Activated naive CD4-positive, alpha-beta T cell treated with anti-CD3 and anti-CD28 coated beads for 36 hours (primary cell): ENCODE data around the gene CABLES1. TPM values are rescaled to one million over a fixed set of nuclear protein-coding genes. Genes with fewer than 3 reads are reported as not detected.
"Not testable (repeated sequence)": the region's sequence is repeated elsewhere in the genome, so short reads cannot be mapped to it uniquely, and the experiment has no call there.

ENCODE experiments used
- CTCF ChIA-PET: fragments of 350-600 bp; sonication (Branson Sonifier 250); formaldehyde crosslinking; loops from one replicate; lab custom pipeline; 2021; ENCODE audit warnings: antibody characterized with exemption; lab: Charles Lee
- DNase-seq: peaks from one replicate; pipeline ENCODE4 v3.0.0-alpha.2; 2020
- H3K27ac Mint-ChIP-seq: one replicate; pipeline ENCODE4 v1.8.0; 2021; ENCODE audit warnings: mild to moderate bottlenecking, mixed read lengths
- H3K27me3 Mint-ChIP-seq: one replicate; pipeline ENCODE4 v1.8.0; 2021; ENCODE audit warnings: low read depth, mixed read lengths
- H3K36me3 Mint-ChIP-seq: one replicate; pipeline ENCODE4 v1.8.0; 2021; ENCODE audit warnings: low read depth, mixed read lengths
- H3K4me1 Mint-ChIP-seq: one replicate; pipeline ENCODE4 v1.8.0; 2021; ENCODE audit warnings: low read depth, mixed read lengths
- H3K4me3 Mint-ChIP-seq: one replicate; pipeline ENCODE4 v1.8.0; 2021; ENCODE audit warnings: mild to moderate bottlenecking, moderate library complexity, mixed read lengths
- H3K9me3 Mint-ChIP-seq: one replicate; pipeline ENCODE4 v1.8.0; 2021; ENCODE audit warnings: mixed read lengths
- intact Hi-C: fragments of 100-400 bp; cut with micrococcal nuclease; formaldehyde crosslinking; loops from one replicate; pipeline ENCODE4 v1.15.1; 2023
- total RNA-seq, 2 experiments: library from RNA; stranded (reverse); gene quantifications; one replicate each; pipeline ENCODE4 v1.2.3, GENCODE V29; 2021

The CABLES1 gene
- total RNA-seq, 2 experiments from 2014 or later = 0.12 to 0.38 TPM

DNA sequence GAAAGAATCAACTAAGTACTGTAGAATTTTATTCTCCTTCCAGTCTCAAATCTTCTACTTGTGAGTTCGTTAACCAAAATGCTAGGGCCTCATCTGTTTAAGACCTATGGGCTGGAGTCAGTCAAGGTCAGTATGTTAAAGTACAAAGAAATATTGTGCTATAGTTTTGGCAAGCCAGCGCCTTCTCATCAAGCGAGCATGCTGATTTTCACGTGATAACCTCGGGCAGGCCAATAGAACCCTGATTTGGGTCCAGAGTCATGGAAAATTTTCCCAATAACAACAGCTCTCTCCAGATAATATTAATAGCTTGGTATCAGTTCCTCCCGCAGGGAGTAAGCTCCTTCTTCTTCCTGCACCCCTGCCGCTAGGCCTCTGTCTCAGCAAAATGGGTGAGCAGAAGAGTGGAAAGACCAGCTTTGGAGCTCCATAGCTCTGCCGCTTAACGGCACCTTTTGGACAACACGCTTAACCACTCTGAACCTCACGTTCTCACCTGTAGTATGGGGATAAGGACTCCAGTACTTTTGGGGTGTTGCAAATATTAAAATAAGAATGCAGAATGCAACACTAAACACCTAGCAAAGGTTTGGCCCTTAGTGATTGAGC is 11.7 kb downstream of the CABLES1 start:
- Mint-ChIP-seq H3K9me3 (no peaks in the 10 kb centered on the region), H3K4me3 (no peak overlapping the region), H3K36me3 (no peaks in the 10 kb centered on the region), H3K4me1 (peaks cover 2% of the 10 kb centered on the region), H3K27ac (no peak overlapping the region), H3K27me3 (no peaks in the 10 kb centered on the region)
- intact Hi-C loops = no loop called here
- CTCF ChIA-PET = interaction anchor here (1.0 kb wide), 1 partner anchor 233 kb away, joined by 4 read pairs; no protein-coding TSS in a partner anchor
- no peak for DNase-seq

DNA sequence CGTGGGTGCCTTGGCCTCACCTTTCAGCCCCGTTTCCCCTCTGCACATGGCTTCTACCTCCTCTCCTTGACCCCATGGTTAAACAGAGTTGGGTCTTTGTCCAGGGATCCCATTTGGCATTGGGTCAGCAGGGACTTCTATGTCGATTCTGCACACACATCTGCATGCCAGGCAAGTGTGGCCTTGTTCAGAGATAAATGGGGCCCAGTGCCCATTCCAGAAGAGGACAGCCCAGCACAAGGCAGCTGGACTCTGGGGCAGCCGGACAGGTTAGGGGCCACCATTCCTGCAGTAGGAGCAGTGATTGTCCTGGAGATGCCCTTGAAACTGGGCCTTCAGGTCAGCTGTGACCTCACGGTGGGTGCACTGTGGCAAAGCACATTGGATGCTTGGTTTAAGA is 13.1 kb downstream of the CABLES1 start:
- intact Hi-C loops = no loop called here
- Mint-ChIP-seq H3K36me3 (no peaks in the 10 kb centered on the region), H3K27ac (no peak overlapping the region), H3K9me3 (no peaks in the 10 kb centered on the region), H3K4me1 (peaks cover 2% of the 10 kb centered on the region), H3K4me3 (no peak overlapping the region), H3K27me3 (no peaks in the 10 kb centered on the region)
- CTCF ChIA-PET = no interaction called here
- DNase-seq = no peak

DNA sequence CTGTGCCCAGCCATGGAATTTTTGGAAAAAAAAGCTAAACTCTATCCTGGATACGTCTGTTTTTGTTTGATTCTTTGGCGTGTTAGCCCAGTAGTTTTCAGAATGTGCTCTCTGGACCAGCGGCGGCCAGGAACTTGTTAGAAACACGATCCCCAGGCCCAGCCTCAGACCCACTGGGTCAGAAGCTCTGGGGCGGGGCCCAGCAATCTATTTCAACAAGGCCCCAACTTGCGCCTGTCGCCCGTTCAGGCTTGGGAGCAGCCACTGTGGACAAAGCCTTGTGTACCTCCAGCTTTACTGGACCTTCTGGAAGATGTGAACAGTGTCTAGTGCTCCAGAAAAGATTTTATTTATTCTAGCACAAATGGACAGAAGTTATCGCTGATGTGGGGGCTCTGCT is 14.3 kb downstream of the CABLES1 start:
- intact Hi-C loops = no loop called here
- no peaks in the 10 kb centered on the region for H3K4me1 Mint-ChIP-seq
- H3K36me3 Mint-ChIP-seq = no peaks in the 10 kb centered on the region
- no peaks in the 10 kb centered on the region for H3K9me3 Mint-ChIP-seq
- CTCF ChIA-PET = interaction anchor here (0.6 kb wide), 1 partner anchor 231 kb away, joined by 3 read pairs; no protein-coding TSS in a partner anchor
- no peak for DNase-seq
- H3K27ac Mint-ChIP-seq = no peak overlapping the region
- no peak overlapping the region for H3K4me3 Mint-ChIP-seq
- no peaks in the 10 kb centered on the region for H3K27me3 Mint-ChIP-seq

DNA sequence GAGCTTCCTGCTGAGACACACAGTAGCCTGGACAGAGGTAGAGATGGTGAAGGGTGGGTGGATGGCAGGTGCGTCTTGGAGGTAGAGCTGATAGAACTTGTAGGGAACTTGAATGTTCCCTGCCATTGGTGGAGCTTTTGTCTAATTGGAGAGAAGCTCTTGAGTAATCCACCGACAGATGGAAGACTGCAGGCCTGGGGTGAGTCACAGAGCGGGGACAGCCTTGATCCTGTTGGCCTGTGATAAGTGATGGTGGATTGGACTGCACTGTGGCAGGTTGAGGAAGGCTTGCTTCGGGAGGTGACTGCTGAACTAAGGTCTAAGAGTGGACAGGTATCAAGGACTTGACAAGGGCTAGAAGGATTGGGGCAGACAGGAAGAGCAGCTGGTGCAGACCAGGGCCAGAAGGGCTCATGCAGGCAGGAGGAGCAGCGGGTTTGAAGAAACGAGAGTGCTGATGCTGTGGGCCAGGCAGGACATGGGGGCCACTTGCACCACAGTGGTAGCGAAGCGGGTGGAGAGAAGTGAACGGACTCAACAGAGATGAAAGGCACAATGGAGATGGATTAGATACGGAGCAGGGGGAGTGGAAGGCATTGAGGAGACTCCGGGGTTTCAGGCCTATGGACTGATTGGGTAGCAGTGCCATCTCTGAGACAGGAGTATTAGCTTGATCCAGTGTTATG is 16.3 kb downstream of the CABLES1 start:
- H3K9me3 Mint-ChIP-seq = no peaks in the 10 kb centered on the region
- H3K27me3 Mint-ChIP-seq = no peaks in the 10 kb centered on the region
- no peak overlapping the region for H3K4me3 Mint-ChIP-seq
- H3K4me1 Mint-ChIP-seq = no peaks in the 10 kb centered on the region
- no peaks in the 10 kb centered on the region for H3K36me3 Mint-ChIP-seq
- intact Hi-C loops = no loop called here
- no peak for DNase-seq
- H3K27ac Mint-ChIP-seq = no peak overlapping the region
- CTCF ChIA-PET = no interaction called here

DNA sequence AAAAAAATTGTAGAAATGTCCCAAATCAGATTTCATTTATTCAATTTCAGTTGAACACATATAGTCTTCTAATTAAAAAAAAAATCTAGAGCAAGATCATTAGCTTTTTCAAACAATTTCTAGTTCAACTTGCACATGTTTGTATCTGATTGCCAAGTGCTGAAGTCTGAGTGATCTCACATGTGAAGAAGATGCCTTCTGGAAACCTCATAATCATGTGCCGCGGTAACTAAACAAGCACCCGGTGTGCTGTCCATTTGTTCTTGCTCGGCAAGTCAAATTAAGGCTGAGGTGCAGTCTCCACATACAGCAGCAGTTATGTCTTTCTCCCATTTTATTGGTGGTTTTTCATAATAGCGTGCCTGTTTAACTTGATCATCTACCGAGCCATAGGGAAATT is 18.7 kb downstream of the CABLES1 start:
- no peak overlapping the region for H3K4me3 Mint-ChIP-seq
- no peaks in the 10 kb centered on the region for H3K4me1 Mint-ChIP-seq
- no peak for DNase-seq
- H3K27ac Mint-ChIP-seq = no peak overlapping the region
- no peaks in the 10 kb centered on the region for H3K36me3 Mint-ChIP-seq
- H3K9me3 Mint-ChIP-seq = no peaks in the 10 kb centered on the region
- intact Hi-C loops = no loop called here
- CTCF ChIA-PET = interaction anchor here (0.6 to 0.7 kb wide), 2 partner anchors 144 to 1555 kb away, joined by 3 read pairs; no protein-coding TSS in a partner anchor
- no peaks in the 10 kb centered on the region for H3K27me3 Mint-ChIP-seq

DNA sequence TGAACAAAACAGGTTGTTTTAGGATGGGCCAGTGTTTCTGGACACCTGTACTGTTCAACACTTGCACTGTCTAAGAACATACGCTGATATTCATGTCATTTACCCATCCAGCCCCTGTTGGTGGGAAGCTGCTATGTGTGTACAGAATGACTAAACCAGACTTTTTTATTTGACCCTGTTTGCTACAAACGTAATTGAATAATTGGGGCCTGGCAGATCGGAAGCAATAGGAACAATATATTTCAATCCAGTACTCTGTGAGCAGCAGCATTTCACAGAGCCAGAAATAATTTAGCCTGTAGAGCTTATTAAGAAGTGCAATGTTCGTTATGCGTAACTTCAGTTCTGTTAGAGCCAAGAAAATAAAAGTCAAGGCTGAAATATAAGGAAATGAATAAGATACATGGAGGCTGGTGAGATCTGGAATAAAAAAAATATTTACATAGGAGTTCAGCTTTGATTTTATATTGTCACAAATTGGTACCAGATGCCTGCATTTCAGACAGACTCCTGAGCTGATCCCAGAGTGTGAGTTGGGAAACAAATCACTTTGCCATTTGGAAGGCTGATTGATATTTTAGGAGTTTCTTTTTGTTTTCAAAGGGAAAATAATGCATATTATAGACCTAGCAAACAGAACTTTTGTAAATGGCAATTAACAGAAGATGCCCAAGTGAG is 19.7 kb downstream of the CABLES1 start:
- Mint-ChIP-seq H3K4me3 (no peak overlapping the region), H3K36me3 (no peaks in the 10 kb centered on the region), H3K27ac (no peak overlapping the region), H3K27me3 (no peaks in the 10 kb centered on the region), H3K4me1 (no peaks in the 10 kb centered on the region), H3K9me3 (no peaks in the 10 kb centered on the region)
- intact Hi-C loops = no loop called here
- CTCF ChIA-PET = no interaction called here
- DNase-seq = no peak

DNA sequence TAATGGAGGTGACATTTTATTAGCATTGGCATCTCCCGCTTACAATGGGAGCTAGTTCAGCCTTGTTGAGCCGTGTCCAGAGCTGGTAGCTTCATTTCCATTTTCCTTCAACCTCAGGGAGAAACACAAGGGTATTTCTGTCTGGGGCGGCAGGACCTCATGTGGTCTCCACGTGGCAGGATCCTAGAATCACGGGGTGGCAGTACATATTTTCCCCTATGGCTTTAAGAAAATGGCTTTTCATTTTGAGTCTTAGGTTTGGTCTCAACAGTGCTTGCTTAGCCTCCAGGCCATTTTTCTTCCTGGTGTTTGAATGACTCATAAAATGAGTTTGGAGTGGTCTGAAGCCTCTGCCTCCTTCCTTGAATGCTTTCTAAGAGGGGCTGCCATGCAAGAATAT is 20.3 kb downstream of the CABLES1 start:
- H3K27ac Mint-ChIP-seq = no peak overlapping the region
- no peak overlapping the region for H3K4me3 Mint-ChIP-seq
- intact Hi-C loops = no loop called here
- H3K4me1 Mint-ChIP-seq = no peaks in the 10 kb centered on the region
- CTCF ChIA-PET = interaction anchor here (0.8 kb wide), 1 partner anchor 23 kb away, joined by 3 read pairs; no protein-coding TSS in a partner anchor
- H3K27me3 Mint-ChIP-seq = no peaks in the 10 kb centered on the region
- no peaks in the 10 kb centered on the region for H3K36me3 Mint-ChIP-seq
- DNase-seq = no peak
- H3K9me3 Mint-ChIP-seq = no peaks in the 10 kb centered on the region

DNA sequence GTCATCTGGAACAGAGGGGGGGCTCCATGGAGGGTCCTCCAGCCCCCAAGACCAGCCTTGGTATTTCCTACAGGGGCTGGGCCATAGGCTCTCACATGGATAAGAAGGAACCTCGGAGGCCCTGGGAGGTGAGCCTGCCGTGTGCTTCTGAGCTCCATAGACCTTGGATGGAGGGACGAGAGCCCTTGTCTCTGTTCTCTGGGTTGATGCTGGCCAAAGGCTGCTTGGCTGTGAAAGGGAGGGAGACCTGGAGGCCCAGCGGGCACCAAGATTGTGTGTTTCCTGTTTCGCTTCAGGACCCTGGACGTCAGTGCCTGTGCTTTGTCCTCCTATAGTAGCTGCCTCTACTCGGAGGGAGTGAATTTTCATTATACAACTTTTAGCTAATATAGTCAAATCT is 20.8 kb downstream of the CABLES1 start:
- no peaks in the 10 kb centered on the region for H3K27me3 Mint-ChIP-seq
- H3K36me3 Mint-ChIP-seq = no peaks in the 10 kb centered on the region
- CTCF ChIA-PET = interaction anchor here (0.8 kb wide), 1 partner anchor 22 kb away, joined by 3 read pairs; no protein-coding TSS in a partner anchor
- H3K27ac Mint-ChIP-seq = no peak overlapping the region
- no peak overlapping the region for H3K4me3 Mint-ChIP-seq
- H3K4me1 Mint-ChIP-seq = no peaks in the 10 kb centered on the region
- intact Hi-C loops = no loop called here
- no peaks in the 10 kb centered on the region for H3K9me3 Mint-ChIP-seq
- DNase-seq = no peak

DNA sequence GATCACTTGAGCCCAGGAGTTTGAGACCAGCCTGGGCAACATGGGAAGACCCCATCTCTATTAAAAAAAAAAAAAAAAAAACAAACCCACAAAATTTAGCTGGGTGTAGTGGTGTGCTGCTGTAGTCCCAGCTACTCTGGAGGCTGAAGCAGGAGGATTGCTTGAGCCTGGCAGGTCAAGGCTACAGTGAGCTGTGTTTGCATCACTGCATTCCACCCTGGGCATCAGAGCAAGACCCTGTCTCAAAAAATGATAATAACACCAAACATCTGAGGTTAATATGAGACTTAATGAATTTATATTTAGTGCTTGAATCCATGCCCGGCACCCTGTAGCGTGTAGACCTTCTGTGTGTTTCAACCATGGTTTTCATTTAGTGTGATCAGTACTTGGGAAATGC is 22.8 kb downstream of the CABLES1 start:
- no peaks in the 10 kb centered on the region for H3K9me3 Mint-ChIP-seq
- H3K36me3 Mint-ChIP-seq = no peaks in the 10 kb centered on the region
- no peak for DNase-seq
- H3K4me3 Mint-ChIP-seq = no peak overlapping the region
- no peaks in the 10 kb centered on the region for H3K27me3 Mint-ChIP-seq
- no peak overlapping the region for H3K27ac Mint-ChIP-seq
- CTCF ChIA-PET = interaction anchor here (0.6 kb wide), 1 partner anchor 41 kb away, joined by 4 read pairs; no protein-coding TSS in a partner anchor
- intact Hi-C loops = no loop called here
- H3K4me1 Mint-ChIP-seq = no peaks in the 10 kb centered on the region

DNA sequence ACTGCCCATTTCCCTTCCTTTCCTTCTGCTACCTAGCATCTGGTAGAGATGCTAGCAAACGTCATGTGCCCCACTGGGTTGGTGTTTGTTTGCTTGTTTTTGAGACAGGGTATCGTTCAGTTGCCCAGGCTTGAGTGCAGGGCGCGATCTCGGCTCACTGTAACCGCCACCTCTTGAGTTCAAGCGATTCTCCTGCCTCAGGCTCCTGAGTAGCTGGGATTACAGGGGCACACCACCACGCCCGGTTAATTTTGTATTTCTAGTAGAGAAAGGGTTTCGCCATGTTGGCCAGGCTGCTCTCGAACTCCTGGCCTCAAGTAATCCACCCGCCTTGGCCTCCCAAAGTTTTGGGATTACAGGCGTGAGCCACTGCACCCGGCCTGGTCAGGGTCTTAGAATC is 23.6 kb downstream of the CABLES1 start:
- DNase-seq, H3K9me3 Mint-ChIP-seq, intact Hi-C loops, H3K27ac Mint-ChIP-seq, H3K36me3 Mint-ChIP-seq, H3K27me3 Mint-ChIP-seq, CTCF ChIA-PET, H3K4me1 Mint-ChIP-seq, H3K4me3 Mint-ChIP-seq: not testable (repeated sequence)

DNA sequence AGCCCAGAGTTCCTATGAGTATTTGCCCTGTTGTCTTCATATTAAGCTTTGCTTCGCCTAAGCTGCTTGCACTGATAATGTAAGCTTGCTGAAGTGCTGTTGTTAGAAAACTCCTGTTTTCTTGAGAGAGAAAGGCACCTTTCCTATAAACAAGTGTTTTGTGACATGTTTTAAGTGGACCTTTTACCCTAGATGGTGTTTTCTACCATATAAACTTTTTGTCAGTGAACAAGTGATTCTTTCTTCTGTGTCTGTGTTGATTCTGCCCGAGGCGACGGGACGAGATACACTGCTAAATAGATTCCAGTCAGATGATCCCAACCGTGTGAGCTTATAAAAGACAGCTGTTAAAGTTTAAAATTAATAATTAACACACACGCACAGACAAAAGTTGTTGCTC is 24.1 kb downstream of the CABLES1 start:
- CTCF ChIA-PET = interaction anchor here (0.7 kb wide), 1 partner anchor 131 kb away, joined by 5 read pairs; no protein-coding TSS in a partner anchor
- no peaks in the 10 kb centered on the region for H3K36me3 Mint-ChIP-seq

DNA sequence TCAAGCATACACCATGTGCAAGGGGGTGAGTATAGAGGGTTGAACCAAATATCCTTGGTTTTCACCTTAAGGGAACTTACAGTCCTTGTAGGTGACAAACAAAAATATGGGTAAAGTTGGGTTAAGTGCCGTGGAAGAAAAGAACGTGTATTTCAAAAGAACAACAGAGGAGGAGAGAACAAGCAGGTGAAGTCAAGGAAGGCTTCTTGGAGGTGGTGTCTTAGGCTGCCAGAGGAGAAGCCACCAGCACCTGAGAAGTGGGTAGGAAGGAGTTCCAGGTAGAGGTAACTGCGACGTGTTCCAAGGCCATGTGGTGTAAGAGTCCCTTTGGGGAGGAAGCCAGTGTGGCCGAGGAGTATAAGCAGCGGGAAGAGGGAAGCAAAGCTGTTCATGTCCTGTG is 27.2 kb downstream of the CABLES1 start:
- intact Hi-C loops = no loop called here
- Mint-ChIP-seq H3K27ac (no peak overlapping the region), H3K9me3 (no peaks in the 10 kb centered on the region), H3K4me3 (no peak overlapping the region), H3K36me3 (no peaks in the 10 kb centered on the region), H3K27me3 (no peaks in the 10 kb centered on the region), H3K4me1 (no peaks in the 10 kb centered on the region)
- DNase-seq = no peak
- CTCF ChIA-PET = no interaction called here

More for the DNA sequence above, 24.1 kb downstream of the CABLES1 start:
- intact Hi-C loops = no loop called here
- H3K27me3 Mint-ChIP-seq = no peaks in the 10 kb centered on the region
- DNase-seq = no peak
- H3K9me3 Mint-ChIP-seq = no peaks in the 10 kb centered on the region
- H3K4me3 Mint-ChIP-seq = no peak overlapping the region
- no peak overlapping the region for H3K27ac Mint-ChIP-seq
- H3K4me1 Mint-ChIP-seq = no peaks in the 10 kb centered on the region
